Upper lobe of left lung (tissue), 4 donors: Measurements from ENCODE around the gene QDPR.

Experiments
- CTCF ChIP-seq, 6 experiments: fragments of 450-650 bp in 4 of 6; fragments of 200-600 bp in 2 of 6; sonication (generic) in 2 of 6; IDR thresholded peaks; one replicate each; pipeline ENCODE4 v1.5.1; 2016 to 2019; ENCODE audit warnings: antibody characterized with exemption in 6 of 6
- EP300 ChIP-seq, 4 donors: sonication (generic); formaldehyde crosslinking; IDR thresholded peaks; one replicate each; pipeline ENCODE4 v1.5.1; 2017; ENCODE audit warnings: antibody characterized with exemption in 4 of 4, control low read depth in 2 of 4
- POLR2A ChIP-seq, 4 donors: fragments of 450-650 bp; IDR thresholded peaks; one replicate each; pipeline ENCODE4 v1.5.1; 2016 to 2017; ENCODE audit warnings: antibody characterized with exemption in 4 of 4, mild to moderate bottlenecking in 2 of 4

- no peak for TF ChIP-seq POLR2A (IDR thresholded peaks at IDR 0.05)
- no peak for TF ChIP-seq CTCF (IDR thresholded peaks at IDR 0.05)
- no peak for TF ChIP-seq EP300 (IDR thresholded peaks at IDR 0.05)
Measured at GRCh38 chr4:17535242-17535641, 23.4 kb upstream of the QDPR start.
